Measurements from ENCODE around the gene OBP2A.
"Not testable (repeated sequence)": the region's sequence is repeated elsewhere in the genome, so short reads cannot be mapped to it uniquely, and the experiment has no call there.

OBP2A gene

DNA sequence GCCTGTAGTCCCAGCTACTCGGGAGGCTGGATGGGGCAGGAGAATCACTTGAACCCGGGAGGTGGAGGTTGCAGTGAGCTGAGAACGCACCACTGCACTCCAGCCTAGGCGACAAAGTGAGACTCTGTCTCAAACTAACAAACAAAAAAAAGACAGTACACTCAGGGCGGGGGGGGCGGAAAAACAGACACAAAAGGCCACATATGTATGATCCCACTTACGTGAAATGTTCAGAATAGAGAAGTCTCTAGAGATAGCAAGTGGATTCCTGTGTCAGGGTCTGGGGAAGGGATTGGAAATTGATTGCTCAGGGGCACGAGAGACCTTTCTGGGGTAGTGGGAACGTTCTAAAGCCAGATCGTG, 33.7 kb upstream of the OBP2A start:
- no peak for DNase-seq (ENCODE audit: low read depth)

DNA sequence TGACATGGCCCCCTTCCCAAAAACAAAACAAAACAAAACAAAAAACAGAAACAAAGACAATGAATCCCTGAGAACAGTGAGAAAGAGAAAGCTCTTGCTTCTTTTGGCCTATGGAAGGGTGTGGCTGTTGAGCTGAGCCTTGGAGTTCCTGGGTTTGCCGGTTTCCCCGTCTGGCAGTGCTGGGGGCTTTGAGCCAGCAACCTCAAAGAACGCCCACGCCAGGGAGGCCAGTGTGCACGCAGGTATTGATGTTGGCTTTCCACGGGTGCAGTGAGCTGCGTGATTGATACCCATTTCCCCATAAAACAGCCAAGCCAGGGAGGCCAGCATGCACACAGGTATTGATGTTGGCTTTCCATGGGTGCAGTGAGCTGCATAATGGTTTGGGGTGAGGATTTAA, 33.0 kb upstream of the OBP2A start:
- DNase-seq (ENCODE audit: low read depth), result no peak

DNA sequence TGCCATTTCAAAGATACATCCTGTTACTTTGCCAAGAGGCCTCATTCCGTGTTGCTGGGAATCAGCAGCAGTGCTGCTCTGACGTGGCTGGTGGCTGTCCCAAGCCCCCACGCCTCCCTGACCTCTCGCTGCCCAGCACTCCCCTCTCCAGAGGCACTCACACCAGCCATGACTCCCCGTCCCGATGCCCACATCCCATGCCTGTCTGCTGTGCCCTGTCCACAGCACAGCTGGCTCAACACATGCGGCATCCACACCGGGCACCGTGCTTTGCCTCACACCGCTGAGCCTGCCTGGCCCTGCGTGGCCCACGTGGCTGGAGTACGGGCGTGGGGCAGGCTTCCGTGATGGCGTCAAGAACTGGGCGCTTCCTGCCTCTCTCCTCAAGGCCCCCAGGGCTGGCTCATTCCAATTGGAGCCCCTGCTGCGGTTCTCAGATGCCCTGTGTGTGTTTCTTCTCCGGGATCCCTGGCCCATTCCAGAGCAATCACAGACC, 32.5 kb upstream of the OBP2A start:
- DNase-seq (ENCODE audit: low read depth), result no peak

DNA sequence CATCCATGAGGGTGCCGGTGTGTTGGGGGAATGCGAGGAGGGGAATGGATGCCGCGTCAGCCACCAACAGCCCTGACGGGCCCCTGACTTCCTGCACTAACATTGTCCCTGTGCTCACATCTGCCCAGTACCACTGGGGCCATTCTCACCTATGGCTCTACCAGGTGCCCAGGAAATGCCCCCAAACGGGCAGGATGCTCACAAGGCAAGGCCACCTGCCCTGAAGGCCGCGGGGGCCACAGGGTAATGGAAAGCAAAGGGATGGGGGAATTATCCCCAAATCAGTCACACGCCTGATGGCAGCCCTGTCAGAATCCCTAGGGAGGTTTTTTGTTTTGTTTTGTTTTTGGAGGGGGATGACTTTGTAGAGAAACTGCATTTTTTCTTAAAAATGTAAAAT, 32.0 kb upstream of the OBP2A start:
- DNase-seq (ENCODE audit: low read depth), result not testable (repeated sequence)

DNA sequence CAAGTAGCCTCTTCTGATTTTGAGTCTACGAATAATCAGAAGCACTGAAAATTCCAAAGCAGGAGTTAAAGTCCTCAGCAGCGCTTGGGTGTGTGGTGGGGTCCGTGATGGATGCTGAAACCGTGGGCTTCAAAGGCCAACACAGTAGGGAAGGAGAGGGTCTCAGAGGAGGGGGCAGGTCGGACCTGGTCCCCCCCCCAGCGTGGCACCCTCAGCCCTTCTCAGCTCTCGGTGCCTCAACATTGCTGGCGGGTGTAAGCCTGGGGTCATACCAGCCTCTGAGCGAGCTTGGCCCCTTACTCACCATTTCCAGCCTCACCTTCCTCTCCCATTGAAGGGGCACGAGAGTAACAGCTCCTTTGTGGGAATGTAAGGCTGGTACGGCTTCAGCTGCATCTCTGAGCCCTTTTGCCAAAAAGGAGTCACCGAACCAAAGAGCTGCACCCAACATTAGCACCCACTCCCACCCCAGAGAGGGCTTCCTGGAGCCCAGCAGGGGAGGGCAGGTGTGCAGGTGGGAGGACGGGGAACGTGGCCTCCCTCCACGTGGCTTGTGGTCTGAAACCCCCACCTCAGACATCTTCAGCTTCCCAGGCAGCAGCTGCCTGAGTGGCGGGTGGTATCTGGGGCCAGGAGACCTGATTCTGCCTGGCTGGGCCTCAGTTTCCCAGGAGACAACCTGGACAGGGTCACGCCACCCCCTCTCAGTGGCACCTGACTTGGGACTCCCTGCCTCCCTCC, 31.4 kb upstream of the OBP2A start:
- DNase-seq (ENCODE audit: low read depth), result no peak

DNA sequence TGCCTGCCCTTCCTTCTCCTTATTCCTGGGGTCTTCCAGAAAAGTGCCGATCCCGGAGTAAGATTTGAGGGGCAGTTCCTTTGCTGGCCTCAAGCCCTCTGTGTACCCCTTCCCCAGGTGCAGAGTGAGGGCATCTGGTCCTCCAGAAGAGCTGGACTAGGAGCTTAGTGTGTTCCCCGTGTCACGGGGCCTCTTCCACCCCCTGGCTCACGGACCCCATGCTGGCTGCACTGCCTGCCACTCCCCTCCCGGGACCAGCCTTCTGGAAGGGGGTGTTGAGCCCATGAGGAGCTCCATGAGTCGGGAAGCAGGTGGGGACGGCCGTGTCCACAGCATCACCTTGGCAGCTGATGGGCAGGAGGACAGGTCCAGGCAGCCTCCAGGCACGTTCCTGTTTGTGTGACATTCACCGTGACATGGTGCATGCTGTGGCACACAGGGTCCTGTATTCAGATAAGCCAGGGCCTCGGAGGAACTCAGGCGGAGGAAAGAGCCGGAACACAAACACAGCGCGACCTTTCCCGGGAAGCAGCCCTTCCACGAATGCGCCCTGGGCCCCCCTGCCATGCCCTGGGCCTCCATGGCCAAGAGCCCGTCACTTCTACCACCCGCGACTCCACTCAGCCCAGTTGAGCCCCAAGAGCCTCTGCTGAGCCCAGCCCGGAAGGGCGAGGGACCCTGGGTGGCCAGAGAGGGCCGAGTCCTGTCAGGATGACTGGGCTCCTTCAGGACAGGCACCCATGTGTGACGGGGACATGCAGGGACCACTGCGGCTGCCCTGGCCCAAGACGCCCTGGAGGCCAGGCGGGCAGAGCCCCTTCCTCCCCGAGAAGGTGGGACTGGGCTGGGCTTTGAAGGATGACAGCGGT, 30.6 kb upstream of the OBP2A start:
- DNase-seq (ENCODE audit: low read depth), result no peak

DNA sequence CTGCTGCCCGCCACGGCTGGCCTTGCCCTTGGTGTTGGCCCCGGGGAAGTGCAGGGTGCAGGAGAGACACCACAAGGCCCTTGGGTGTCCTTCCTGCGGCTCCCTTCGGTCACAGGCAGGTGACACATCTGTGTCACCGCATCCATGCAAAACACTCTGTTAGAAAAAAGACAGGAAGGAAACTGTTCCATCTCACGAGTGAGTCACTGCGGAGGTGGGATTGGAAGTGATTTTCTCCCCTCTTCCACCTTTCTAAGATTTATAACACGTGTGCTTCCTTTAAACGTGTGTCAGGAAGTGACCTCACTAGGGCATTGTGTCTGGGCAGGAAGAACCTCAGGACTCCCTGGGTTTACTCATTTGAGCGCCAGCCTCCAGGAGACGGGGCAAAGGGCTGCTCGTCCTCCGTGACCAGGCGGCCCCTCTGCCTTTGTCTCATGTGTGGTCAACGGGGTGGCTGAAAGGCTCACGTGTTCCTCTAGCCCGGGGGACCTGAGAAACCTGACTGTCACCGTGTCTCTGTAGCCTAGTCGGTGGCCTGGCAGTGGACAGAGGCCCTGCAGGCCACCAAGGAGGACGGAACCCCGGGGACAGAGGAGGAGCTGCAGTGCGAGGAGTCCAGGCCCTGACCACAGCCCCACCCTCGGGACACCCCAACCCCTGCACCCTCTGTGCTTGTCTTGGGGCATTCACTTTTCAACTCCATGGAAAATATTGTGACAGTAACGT, 29.6 kb upstream of the OBP2A start:
- DNase-seq (ENCODE audit: low read depth), result peak; percentile 13

DNA sequence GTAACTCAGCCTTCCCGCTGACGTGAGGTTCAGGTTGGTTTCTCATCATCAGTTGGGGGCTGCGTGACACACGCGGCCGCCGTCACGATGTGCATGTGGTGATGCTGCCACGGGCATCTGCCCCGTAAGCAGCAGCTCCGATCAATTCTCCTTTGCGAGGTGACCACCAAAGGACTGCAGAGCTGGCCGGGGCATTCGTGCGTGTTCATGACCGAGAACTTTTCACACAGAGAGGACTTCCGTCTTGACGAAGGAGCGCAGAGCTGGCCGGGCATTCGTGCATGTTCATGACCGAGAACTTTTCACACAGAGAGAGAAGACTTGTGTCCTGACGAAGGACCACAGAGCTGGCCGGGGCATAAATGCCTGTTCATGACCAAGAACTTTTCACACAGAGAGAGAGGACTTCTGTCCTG, 28.5 kb upstream of the OBP2A start:
- DNase-seq (ENCODE audit: low read depth), result no peak

DNA sequence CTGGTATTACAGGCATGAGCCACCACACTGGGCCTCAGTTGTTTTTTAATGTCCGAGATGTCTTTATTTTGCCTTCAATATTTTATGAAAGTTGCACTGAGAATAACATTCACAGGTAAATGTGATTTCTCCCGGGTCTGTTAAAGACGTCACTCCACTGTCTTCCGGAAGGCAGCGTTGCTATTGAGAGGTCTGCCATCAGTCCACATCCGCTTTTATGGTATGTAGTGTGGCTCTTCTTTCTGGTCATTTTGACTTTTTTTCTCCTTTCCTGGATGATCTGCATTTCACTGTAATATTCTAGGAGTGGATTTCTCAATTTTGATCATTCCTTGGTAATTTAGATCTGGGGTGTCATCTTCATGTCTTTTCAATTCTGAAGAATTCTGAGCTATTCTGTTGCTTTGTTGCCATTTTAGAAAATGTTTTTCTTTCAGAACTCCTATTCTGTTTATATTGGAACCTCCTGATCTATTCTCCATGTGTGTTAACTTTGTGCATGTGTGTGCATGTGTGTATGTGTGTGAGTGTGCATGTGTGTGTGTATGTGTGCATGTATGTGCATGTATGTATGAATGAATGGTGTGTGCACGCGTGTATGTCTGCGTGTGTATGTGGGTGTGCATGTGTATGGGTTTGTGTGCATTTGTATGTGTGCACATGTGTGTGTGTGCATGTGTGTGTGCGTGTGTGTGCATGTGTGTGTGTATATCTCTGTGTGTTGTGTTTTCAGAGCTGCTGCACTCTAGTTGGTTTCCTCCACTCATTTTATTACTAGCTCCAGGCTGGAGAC, 26.6 kb upstream of the OBP2A start:
- DNase-seq (ENCODE audit: low read depth), result no peak

DNA sequence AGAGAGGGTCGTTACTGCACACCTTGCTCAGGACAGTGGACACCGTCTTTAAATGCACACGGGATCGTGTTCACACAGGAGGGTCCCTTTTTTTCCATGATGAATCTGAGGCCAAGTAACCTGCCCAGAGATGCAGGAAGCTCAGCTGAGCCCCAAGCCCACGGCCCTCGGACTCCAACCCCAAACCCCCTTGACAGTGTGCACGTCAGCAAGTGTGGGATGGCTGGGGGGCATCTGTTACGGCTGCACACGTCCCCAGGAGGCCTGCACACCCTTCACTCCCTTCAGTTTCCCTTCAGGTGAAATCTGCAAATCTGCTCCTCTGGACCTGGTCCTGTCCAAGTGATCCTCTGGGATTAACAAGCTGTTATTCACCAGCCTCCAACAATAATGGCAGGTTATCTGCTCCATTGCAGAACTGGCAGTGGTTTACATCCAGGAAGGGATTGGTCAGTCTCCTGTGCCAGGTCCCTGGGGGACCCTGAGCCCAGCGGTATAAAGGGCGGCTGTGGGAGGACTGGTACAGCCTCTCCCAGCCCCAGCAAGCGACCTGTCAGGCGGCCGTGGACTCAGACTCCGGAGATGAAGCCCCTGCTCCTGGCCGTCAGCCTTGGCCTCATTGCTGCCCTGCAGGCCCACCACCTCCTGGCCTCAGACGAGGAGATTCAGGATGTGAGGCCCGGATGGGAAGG, 24.9 kb upstream of the OBP2A start, which contains the start of gene LCN1:
TSS of gene LCN1 (plus strand) at position 525 of the 692 bp plus-strand sequence. CDS start at position 583, 58 bp downstream.
- no peak for DNase-seq (ENCODE audit: low read depth)

DNA sequence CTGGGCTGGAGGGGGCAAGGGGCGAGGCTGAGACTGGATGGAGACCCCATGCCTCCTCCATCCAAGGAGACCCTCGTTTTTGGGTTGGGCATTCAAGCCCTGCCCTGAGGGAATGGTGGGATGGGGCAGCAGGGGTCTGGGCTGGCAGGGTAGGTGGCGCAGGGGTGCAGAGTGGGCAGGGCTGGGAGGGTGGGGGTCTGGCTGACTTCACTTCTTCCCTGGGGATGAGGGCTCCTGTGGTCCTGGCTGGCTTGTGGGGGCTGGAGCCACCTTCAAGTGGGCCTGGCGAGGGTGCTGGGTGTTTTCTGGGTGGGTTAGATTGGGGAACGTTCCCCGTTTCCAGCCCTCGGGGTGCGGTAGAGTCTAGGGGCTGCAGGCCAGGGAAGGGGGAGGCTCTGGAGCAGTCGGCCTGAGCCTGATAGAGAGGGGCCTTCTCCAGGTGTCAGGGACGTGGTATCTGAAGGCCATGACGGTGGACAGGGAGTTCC, 24.3 kb upstream of the OBP2A start:
- DNase-seq (ENCODE audit: low read depth), result no peak

DNA sequence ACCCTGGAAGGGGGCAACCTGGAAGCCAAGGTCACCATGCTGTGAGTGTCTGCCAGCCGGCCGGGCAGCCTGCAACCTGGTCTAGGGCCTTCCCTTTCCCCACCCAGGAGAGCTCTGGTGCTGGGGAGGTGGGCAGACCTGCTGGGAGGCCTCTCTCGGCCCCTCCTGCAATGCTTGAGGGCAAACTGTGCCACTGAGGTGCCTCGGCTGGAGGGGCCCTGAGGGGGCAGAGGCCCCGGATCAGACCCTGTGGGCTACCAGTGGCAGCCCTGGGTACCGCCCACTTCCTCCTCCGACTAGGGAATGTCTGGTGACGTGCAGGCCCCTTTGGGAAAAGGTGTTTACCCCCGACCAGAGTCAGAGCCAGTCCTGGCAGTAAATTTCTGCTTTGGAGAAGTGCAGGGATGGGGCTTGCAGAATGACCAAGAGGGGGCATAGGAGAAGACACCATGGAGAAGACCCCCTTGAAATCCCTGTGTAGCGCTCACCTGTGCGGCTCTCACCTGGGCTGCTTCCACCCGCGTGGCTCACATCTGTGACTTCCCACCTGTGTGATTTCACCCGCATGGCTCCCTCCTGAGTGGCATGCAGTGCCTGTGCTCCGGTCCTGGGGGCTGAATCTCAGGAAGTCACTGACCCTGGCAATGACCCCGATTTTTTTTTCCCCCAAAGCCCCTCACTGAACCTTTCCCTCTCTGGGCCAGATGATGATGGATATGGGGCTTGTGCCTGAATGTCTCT, 23.6 kb upstream of the OBP2A start:
- no peak for DNase-seq (ENCODE audit: low read depth)

DNA sequence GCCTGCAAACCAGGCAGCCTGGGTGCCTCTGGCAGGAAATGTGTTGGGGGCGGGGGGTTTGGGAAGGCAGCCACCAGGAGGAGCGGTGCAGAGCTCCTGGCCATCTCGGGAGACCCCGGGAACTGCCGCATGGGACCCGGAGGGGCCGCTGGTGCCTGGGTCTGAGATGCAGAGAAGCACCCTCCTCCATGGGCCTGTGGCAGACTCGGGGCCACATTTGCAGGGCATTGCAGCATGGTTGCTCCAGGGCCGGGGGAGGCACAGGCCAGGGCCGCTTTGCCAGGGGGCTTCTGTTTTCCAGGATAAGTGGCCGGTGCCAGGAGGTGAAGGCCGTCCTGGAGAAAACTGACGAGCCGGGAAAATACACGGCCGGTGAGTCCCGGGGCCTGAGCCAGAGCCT, 23.0 kb upstream of the OBP2A start:
- DNase-seq (ENCODE audit: low read depth), result no peak

DNA sequence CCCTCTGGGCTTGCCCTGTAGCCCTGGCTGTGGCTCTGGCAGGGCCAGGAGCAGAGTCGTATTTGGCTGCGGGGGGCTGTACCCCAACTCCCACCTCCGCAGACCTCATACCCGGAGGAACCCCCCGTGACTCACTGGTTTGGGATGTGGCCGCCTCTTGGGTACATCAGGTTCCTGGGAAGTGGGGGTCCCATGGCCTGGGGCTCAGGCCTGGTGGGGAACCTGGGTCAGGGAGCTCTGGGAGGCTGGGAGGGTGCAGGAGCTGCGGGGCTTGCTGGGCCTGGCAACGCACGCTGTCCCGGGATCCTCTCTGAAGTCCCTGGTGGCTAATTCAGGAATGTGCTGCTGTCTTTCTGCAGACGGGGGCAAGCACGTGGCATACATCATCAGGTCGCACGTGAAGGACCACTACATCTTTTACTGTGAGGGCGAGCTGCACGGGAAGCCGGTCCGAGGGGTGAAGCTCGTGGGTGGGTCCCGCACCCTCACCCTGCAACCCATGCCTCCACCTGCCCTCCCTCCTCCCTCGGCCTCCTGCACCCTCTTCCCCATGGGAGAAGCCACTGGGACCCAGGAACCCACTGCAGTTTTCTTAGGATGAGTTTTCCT, 22.3 kb upstream of the OBP2A start:
- no peak for DNase-seq (ENCODE audit: low read depth)

DNA sequence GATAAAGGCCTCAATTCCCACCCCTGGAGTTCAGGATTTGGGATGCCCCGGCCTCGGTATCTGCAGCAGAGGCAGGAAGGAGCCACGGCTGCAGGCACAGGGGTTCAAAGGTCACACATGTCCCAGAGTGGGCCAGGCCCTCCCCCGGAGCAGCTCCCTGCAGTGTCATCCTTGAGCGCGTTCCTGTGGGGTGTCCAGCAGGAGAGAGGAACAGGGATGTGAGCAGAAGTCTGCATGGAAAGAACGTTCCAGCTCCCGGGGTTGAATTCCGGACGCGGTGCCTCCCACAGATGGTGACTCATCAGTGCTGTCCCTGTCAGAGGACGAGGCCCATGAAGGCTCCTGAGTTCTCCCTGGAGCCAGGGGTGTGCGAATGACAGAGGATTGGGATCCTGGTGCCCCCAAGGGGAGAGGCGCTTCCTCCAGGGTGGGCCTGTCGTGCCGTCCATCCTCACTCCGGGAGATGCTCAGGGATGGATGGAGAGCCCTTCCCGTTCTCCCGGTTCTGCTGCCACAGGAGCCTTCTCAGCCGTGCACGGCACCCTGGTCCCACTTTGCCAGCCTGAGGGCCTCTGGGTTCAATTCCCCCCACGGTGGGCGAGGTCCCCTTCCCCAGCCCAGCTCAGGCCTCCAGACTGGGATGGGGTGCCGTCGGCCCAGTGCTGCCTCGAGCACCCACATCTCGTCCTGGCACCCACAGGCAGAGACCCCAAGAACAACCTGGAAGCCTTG, 21.6 kb upstream of the OBP2A start:
- DNase-seq (ENCODE audit: low read depth), result peak; percentile 45

DNA sequence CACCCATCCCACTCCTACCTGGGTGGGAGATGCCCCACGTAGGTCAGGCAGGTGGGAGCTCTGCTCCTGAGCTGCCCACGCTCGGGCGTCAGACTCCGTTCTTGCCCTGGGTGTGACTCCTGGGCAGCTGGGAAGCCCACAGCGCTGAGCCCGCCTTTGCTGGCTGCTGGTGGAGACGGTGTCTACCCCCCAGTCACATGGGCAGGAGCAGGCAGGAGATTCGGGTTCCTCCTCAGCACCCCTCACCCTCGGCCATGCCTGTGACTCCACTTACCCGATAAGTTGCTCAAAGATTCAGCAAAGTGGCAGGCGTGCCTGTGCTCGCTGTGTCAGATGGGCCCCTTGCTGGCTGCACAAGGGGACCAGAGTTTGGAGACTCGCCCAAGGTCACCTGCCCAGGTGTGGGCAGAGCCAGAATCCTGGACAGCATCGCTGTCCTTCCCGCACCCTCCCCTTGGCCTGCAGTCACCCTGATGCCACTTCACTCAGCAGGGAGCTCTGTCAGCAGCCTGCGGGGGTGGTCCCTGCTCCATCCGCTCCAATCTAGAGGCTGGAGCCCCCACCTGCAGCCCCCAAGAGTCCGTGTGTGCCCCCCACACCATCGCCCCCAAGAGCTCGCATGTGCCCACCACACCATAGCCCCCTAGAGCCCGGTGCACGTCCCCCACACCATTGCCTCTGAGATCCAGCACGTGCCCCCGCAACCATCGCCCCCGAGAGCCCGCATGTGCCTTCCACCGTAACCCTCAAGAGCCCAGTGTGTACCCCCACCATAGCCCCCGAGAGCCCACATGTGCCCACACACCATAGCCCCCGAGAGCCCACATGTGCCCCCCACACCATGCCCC, 20.5 kb upstream of the OBP2A start:
- no peak for DNase-seq (ENCODE audit: low read depth)

DNA sequence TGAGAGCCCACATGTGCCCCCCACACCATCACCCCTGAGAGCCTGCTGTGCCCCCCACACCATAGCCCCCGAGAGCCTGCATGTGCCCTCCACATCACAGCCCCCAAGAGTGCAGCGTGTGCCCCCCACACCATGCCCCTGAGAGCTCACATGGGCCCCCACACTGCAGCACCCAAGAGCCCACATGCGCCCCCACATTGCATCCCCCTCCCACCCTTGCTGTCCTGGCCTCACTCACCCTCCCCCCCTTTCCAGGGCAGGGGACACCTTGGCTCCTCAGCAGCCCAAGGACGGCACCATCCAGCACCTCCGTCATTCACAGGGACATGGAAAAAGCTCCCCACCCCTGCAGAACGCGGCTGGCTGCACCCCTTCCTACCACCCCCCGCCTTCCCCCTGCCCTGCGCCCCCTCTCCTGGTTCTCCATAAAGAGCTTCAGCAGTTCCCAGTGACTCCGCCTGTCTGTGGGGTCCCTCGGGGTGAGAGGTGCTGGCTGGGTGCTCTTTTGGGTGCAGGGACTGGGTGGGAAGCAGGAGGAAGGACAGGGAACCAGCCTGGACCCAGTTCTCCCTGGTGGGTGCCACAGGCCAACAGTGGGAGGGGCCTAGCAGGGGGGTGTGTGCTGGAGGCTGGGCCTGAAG, 19.7 kb upstream of the OBP2A start:
- DNase-seq (ENCODE audit: low read depth), result no peak
